Stimulated activated naive B cell treated with anti-CD40 and anti-IgM and Interleukin-4, amounts not matched to agents 10 μg/mL and 1 μg/mL and 100 μg/mL, for 72 hours (primary cell): ENCODE data around the gene RAET1G.
"Not testable (repeated sequence)": the region's sequence is repeated elsewhere in the genome, so short reads cannot be mapped to it uniquely, and the experiment has no call there.

Experiments used
- ATAC-seq, 2 donors: fragments of 150-1000 bp; cut with Tn5 transposase; replicated peaks; 2 replicates each; pipeline ENCODE4 v1.10.0; 2021; ENCODE audit warnings: moderate library complexity in 1 of 2
- DNase-seq: peaks from one replicate; pipeline ENCODE4 v3.0.0; 2021
- H3K27ac Mint-ChIP-seq: one replicate; pipeline ENCODE4 v1.8.0; 2022; ENCODE audit warnings: mild to moderate bottlenecking, mixed read lengths
- H3K27me3 Mint-ChIP-seq, 2 donors: one replicate each; pipeline ENCODE4 v1.8.0; 2022; ENCODE audit warnings: mixed read lengths in 2 of 2
- H3K36me3 Mint-ChIP-seq, 2 donors: one replicate each; pipeline ENCODE4 v1.8.0; 2022; ENCODE audit warnings: mixed read lengths in 2 of 2, mild to moderate bottlenecking in 1 of 2
- H3K4me1 Mint-ChIP-seq, 2 donors: one replicate each; pipeline ENCODE4 v1.8.0; 2022; ENCODE audit warnings: mixed read lengths in 2 of 2, mild to moderate bottlenecking in 1 of 2
- H3K4me3 Mint-ChIP-seq, 2 donors: one replicate each; pipeline ENCODE4 v1.8.0; 2022; ENCODE audit warnings: mild to moderate bottlenecking in 2 of 2, mixed read lengths in 2 of 2, moderate library complexity in 1 of 2
- H3K9me3 Mint-ChIP-seq, 2 donors: one replicate each; pipeline ENCODE4 v1.8.0; 2022; ENCODE audit warnings: mixed read lengths in 2 of 2, mild to moderate bottlenecking in 1 of 2

The RAET1G gene

GRCh38 chr6:149921361-149921760, 1.6 kb downstream of the RAET1G start:
- Mint-ChIP-seq H3K9me3 (no peaks in the 10 kb centered on the region), H3K4me1 (peaks cover 31 to 51% of the 10 kb centered on the region in 2 donors), H3K27me3 (peaks cover 83 to 87% of the 10 kb centered on the region in 2 donors), H3K4me3 (no peak overlapping the region), H3K36me3 (no peaks in the 10 kb centered on the region), H3K27ac (no peak overlapping the region)
- no peak for ATAC-seq
- no peak for DNase-seq

GRCh38 chr6:149919834-149920225, 3.1 kb downstream of the RAET1G start:
- H3K4me3 Mint-ChIP-seq, result no peak overlapping the region
- DNase-seq (no peak), ATAC-seq (no peak)
- no peak overlapping the region for H3K27ac Mint-ChIP-seq
- H3K36me3 Mint-ChIP-seq, result no peaks in the 10 kb centered on the region
- peaks cover 23 to 39% of the 10 kb centered on the region in 2 donors for H3K4me1 Mint-ChIP-seq
- H3K27me3 Mint-ChIP-seq, result peaks cover 68 to 76% of the 10 kb centered on the region in 2 donors
- no peaks in the 10 kb centered on the region for H3K9me3 Mint-ChIP-seq

- not testable (repeated sequence) for H3K36me3 Mint-ChIP-seq, H3K9me3 Mint-ChIP-seq, H3K4me3 Mint-ChIP-seq, H3K27ac Mint-ChIP-seq
- peak; percentile 36 for DNase-seq
- Mint-ChIP-seq H3K4me1 (peaks cover 23 to 39% of the 10 kb centered on the region in 2 donors), H3K27me3 (peaks cover 66 to 70% of the 10 kb centered on the region in 2 donors)
- ATAC-seq, result peak; percentile 75
Observed at GRCh38 chr6:149919126-149919833, 3.6 kb downstream of the RAET1G start.

- no peak for ATAC-seq
- no peak overlapping the region for H3K4me3 Mint-ChIP-seq
Observed at GRCh38 chr6:149918151-149918905, 4.6 kb downstream of the RAET1G start.

DNA sequence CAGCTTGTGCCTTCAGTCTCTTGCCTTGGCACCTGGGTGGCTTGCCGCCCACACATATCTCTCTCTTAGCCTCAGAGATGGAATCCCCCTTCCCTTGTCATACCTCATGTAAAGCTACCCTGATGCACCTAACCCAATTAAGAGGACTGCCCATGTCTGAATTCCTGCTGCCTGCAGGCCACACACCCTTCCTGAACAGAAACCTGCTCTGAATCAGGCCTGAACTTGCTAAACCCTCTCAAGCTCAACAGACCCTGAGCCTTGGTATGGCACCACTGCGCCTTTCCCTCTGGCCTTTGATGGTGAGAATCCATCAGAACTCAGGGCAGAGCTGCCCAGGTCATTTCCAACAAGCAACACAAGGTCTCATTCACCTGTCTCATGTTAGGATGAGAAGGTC, 5.2 kb downstream of the RAET1G start:
- ATAC-seq (peak in 1 of 2 donors; percentile 24), DNase-seq (no peak)
- Mint-ChIP-seq H3K36me3 (no peaks in the 10 kb centered on the region), H3K9me3 (no peaks in the 10 kb centered on the region), H3K4me3 (no peak overlapping the region), H3K27me3 (peaks cover 66% of the 10 kb centered on the region in 2 donors), H3K27ac (no peak overlapping the region), H3K4me1 (peaks cover 12 to 28% of the 10 kb centered on the region in 2 donors)

More at GRCh38 chr6:149918151-149918905, 4.6 kb downstream of the RAET1G start:
- Mint-ChIP-seq H3K36me3 (no peaks in the 10 kb centered on the region), H3K4me1 (peaks cover 19 to 35% of the 10 kb centered on the region in 2 donors), H3K27me3 (peaks cover 66% of the 10 kb centered on the region in 2 donors), H3K9me3 (no peaks in the 10 kb centered on the region), H3K27ac (peak overlapping the region; percentile 33)
- no peak for DNase-seq

GRCh38 chr6:149915970-149916865, 6.7 kb downstream of the RAET1G start:
- peaks cover 55 to 58% of the 10 kb centered on the region in 2 donors for H3K27me3 Mint-ChIP-seq

GRCh38 chr6:149913540-149914240, 9.2 kb downstream of the RAET1G start:
- peaks cover 8% of the 10 kb centered on the region in 2 donors for H3K9me3 Mint-ChIP-seq
- peaks cover 5 to 6% of the 10 kb centered on the region in 2 donors for H3K36me3 Mint-ChIP-seq
- peaks cover 4 to 7% of the 10 kb centered on the region in 2 donors for H3K4me1 Mint-ChIP-seq
- H3K27me3 Mint-ChIP-seq, result peaks cover 43 to 52% of the 10 kb centered on the region in 2 donors
- no peak overlapping the region for H3K27ac Mint-ChIP-seq
- H3K4me3 Mint-ChIP-seq, result no peak overlapping the region
- DNase-seq (no peak), ATAC-seq (no peak)

More at GRCh38 chr6:149915970-149916865, 6.7 kb downstream of the RAET1G start:
- Mint-ChIP-seq H3K4me3 (no peak overlapping the region), H3K36me3 (no peaks in the 10 kb centered on the region), H3K4me1 (peaks cover 7 to 19% of the 10 kb centered on the region in 2 donors), H3K9me3 (no peaks in the 10 kb centered on the region), H3K27ac (no peak overlapping the region)
- ATAC-seq (no peak), DNase-seq (no peak)

DNA sequence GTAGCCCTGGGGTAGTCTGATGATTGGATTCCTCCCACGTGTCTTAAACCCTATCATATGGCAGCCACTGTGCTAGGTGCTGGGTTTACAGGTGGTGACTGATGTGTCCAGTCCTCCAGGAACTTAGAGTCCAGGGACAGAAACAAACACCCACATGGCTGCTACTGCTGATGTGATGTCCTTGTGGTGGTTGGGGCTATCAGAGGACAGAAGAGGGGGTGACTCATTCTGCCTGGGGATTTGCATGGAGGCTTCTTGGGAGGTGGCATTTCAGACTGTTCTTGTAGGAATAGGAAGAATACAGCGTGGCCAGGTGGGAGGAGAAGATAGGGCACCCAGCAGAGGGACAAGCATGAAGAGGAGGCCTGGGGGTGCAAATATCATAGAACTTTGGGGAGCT, 9.8 kb downstream of the RAET1G start:
- no peak for DNase-seq
- H3K36me3 Mint-ChIP-seq, result peaks cover 8% of the 10 kb centered on the region in 2 donors
- no peak for ATAC-seq
- no peak overlapping the region for H3K4me3 Mint-ChIP-seq
- H3K4me1 Mint-ChIP-seq, result peaks cover 1 to 3% of the 10 kb centered on the region in 2 donors
- H3K9me3 Mint-ChIP-seq, result peaks cover 10 to 11% of the 10 kb centered on the region in 2 donors
- H3K27me3 Mint-ChIP-seq, result peaks cover 37 to 46% of the 10 kb centered on the region in 2 donors
- H3K27ac Mint-ChIP-seq, result no peak overlapping the region

DNA sequence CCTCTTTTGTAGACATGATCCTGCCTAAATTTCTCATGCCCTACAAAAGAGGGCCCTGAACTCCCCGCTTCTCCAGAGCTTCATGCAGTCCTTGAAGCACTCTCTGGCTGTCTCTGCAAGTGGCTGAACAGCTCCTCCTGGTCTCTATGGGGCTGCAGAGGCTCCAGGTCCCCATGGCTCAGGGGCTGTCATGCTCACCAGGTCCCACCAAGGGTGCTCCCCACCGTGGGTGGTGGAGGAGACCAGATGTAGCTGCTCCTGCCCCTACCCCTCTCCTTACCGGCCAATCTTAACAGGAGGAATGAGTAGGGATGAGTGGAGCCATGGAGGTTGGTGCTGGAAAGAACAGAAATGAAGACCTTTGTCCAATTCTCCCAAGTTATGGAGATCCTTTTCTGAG, 10.2 kb downstream of the RAET1G start:
- not testable (repeated sequence) for H3K4me3 Mint-ChIP-seq, H3K4me1 Mint-ChIP-seq, ATAC-seq, H3K27ac Mint-ChIP-seq, DNase-seq
- H3K9me3 Mint-ChIP-seq, result peaks cover 13 to 15% of the 10 kb centered on the region in 2 donors
- H3K36me3 Mint-ChIP-seq, result peaks cover 10 to 11% of the 10 kb centered on the region in 2 donors
- peaks cover 36 to 46% of the 10 kb centered on the region in 2 donors for H3K27me3 Mint-ChIP-seq

DNA sequence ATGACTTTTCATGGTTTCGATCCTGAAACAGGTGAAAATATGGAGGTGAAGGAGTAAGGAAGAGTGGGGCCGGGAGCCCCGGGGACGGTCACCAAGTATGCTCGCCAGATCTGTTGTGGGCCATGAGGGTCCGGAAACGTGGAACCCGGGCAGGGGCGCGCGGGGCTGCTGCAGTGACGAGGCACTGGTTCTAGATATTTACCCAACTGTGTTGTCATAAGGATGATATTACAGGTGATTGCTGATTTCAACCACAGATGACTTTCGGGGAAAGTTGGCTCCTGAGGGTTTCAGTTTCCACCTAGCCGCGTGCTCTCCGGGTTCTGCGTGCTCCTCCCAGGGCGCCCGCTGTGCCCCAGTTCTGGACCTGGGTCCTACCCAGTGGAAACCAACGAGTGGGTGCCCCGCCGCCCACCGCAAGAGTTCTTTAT, 12.2 kb downstream of the RAET1G start:
- no peak overlapping the region for H3K27ac Mint-ChIP-seq
- H3K36me3 Mint-ChIP-seq, result peaks cover 10 to 11% of the 10 kb centered on the region in 2 donors
- no peaks in the 10 kb centered on the region for H3K4me1 Mint-ChIP-seq
- DNase-seq (no peak), ATAC-seq (no peak)
- peaks cover 28 to 51% of the 10 kb centered on the region in 2 donors for H3K27me3 Mint-ChIP-seq
- H3K4me3 Mint-ChIP-seq, result no peak overlapping the region
- peaks cover 19 to 20% of the 10 kb centered on the region in 2 donors for H3K9me3 Mint-ChIP-seq

GRCh38 chr6:149909701-149910470, 13.0 kb downstream of the RAET1G start:
- Mint-ChIP-seq H3K36me3 (peaks cover 10 to 11% of the 10 kb centered on the region in 2 donors), H3K9me3 (peaks cover 19 to 20% of the 10 kb centered on the region in 2 donors), H3K27ac (no peak overlapping the region), H3K27me3 (peaks cover 32 to 59% of the 10 kb centered on the region in 2 donors), H3K4me3 (no peak overlapping the region), H3K4me1 (no peaks in the 10 kb centered on the region)
- ATAC-seq (no peak), DNase-seq (no peak)

DNA sequence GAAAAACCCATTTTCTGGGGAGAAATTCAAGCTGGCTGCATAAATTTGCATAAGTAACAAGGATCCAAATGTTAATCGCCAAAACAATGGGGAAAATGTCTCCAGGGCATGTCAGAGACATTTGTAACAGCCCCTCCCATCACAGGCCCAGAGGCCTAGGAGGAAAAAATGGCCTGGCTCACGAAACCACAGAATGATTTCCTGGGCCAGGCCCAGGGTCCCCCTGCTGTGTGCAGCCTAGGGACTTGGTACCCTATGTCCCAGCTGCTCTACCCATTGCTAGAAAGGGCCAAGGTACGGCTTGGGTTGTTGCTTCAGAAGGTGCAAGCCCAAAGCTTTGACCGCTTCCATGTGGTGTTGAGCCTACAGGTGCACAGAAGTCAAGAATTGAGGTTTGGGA, 14.4 kb downstream of the RAET1G start:
- not testable (repeated sequence) for H3K4me1 Mint-ChIP-seq, H3K4me3 Mint-ChIP-seq, ATAC-seq, H3K27ac Mint-ChIP-seq, DNase-seq
- peaks cover 19 to 20% of the 10 kb centered on the region in 2 donors for H3K9me3 Mint-ChIP-seq
- H3K27me3 Mint-ChIP-seq, result peaks cover 34 to 51% of the 10 kb centered on the region in 2 donors
- H3K36me3 Mint-ChIP-seq, result peaks cover 10 to 11% of the 10 kb centered on the region in 2 donors

- ATAC-seq (no peak), DNase-seq (no peak)
- Mint-ChIP-seq H3K4me3 (no peak overlapping the region), H3K27me3 (peaks cover 28 to 45% of the 10 kb centered on the region in 2 donors), H3K4me1 (no peaks in the 10 kb centered on the region), H3K36me3 (peaks cover 10 to 11% of the 10 kb centered on the region in 2 donors), H3K9me3 (peaks cover 19 to 20% of the 10 kb centered on the region in 2 donors), H3K27ac (no peak overlapping the region)
Observed at GRCh38 chr6:149907317-149907716, 15.6 kb downstream of the RAET1G start.
